Measurements from ENCODE around the gene ALK.

DNA sequence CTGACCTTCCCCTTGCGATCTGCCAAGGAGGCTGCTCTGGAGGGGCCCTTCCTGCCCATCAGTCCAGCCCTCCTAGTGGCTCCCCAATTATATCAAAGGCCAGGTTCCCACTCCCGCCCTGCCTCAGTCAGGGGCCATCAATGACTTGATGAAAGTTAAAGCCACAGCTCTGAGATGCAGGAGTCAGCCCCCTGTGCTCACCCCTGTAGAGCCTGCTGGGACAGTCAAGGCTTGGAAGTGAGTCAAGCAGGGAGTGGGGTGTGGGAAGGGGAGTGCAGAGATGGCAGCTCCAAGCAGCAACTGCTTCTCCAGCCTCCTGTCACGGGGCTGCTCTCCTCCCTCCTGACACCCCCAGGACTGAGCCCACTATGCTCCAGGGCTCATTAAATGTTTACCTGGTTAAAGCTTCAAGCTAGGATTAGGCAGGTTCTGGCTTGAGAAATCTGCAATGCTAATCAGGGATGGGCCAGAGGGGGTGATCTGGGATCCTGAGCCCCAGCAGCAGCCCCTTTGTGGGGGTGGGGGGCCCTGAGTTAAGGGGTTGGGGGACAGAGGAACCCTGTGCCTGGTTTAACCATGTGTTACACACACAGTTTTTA is 42.7 kb upstream of the ALK start:
- no peak for TF ChIP-seq CTCF (IDR thresholded peaks at IDR 0.05; ENCODE audit: low read length)
- no peak for TF ChIP-seq EZH2phosphoT487 (IDR thresholded peaks at IDR 0.05; ENCODE audit: low read length)
- TF ChIP-seq EZH2 (optimal IDR thresholded peaks at IDR 0.05; ENCODE audit: low read depth, low read length): no peak
